Neural progenitor cell (in vitro differentiated cells): Measurements from ENCODE around the gene SERPINB6. TPM values are rescaled to one million over a fixed set of nuclear protein-coding genes. Genes with fewer than 3 reads are reported as not detected.

Experiments
- DNase-seq: peaks from one replicate; pipeline ENCODE4 v3.0.0-alpha.2; 2016; ENCODE audit warnings: low spot score
- H2AFZ ChIP-seq: fragments of 200-600 bp; sonication (generic); replicated peaks from 2 replicates; pipeline ENCODE4 v1.6.1; 2016; ENCODE audit warnings: antibody characterized with exemption
- H3F3A ChIP-seq: fragments of 200-600 bp; sonication (generic); 2 replicates; pipeline ENCODE4 v1.6.1; 2016; ENCODE audit warnings: antibody characterized with exemption, low read depth
- H3K27ac ChIP-seq: fragments of 200-600 bp; sonication (generic); 2 replicates; pipeline ENCODE4 v1.5.1; 2016; ENCODE audit warnings: mild to moderate bottlenecking
- H3K27me3 ChIP-seq: fragments of 200-600 bp; sonication (generic); 2 replicates; pipeline ENCODE4 v1.6.1; 2016; ENCODE audit warnings: mild to moderate bottlenecking, moderate library complexity
- H3K36me3 ChIP-seq: fragments of 200-600 bp; sonication (generic); 2 replicates; pipeline ENCODE4 v1.5.1; 2016
- H3K4me1 ChIP-seq: fragments of 200-600 bp; sonication (generic); 2 replicates; pipeline ENCODE4 v1.6.1; 2016; ENCODE audit warnings: mixed run types
- H3K4me2 ChIP-seq: fragments of 200-600 bp; sonication (generic); 2 replicates; pipeline ENCODE4 v1.6.1; 2016
- H3K4me3 ChIP-seq: fragments of 200-600 bp; sonication (generic); 2 replicates; pipeline ENCODE4 v1.5.1; 2016
- H3K79me2 ChIP-seq: fragments of 200-600 bp; sonication (generic); 2 replicates; pipeline ENCODE4 v1.6.1; 2016; ENCODE audit warnings: low read depth
- H3K9ac ChIP-seq: fragments of 200-600 bp; sonication (generic); 2 replicates; pipeline ENCODE4 v1.6.1; 2016
- H3K9me3 ChIP-seq: fragments of 200-600 bp; sonication (generic); 2 replicates; pipeline ENCODE4 v1.5.1; 2016; ENCODE audit warnings: low read depth
- H4K20me1 ChIP-seq: fragments of 200-600 bp; sonication (generic); 2 replicates; pipeline ENCODE4 v1.6.1; 2016; ENCODE audit warnings: low read depth
- H3K27ac Mint-ChIP-seq: 3 replicates; pipeline ENCODE4 v1.8.0; 2021; ENCODE audit warnings: mixed read lengths
- H3K27me3 Mint-ChIP-seq: 2 replicates; pipeline ENCODE4 v1.8.0; 2022; ENCODE audit warnings: low read depth, mild to moderate bottlenecking, inconsistent platforms, moderate library complexity, mixed read lengths; ENCODE audit not compliant: insufficient read depth
- H3K36me3 Mint-ChIP-seq: 3 replicates; pipeline ENCODE4 v1.8.0; 2021; ENCODE audit warnings: mixed read lengths
- H3K4me1 Mint-ChIP-seq: 3 replicates; pipeline ENCODE4 v1.8.0; 2021; ENCODE audit warnings: mixed read lengths
- H3K4me3 Mint-ChIP-seq: 3 replicates; pipeline ENCODE4 v1.8.0; 2021; ENCODE audit warnings: mild to moderate bottlenecking, moderate library complexity, mixed read lengths
- H3K9me3 Mint-ChIP-seq: 3 replicates; pipeline ENCODE4 v1.8.0; 2020; ENCODE audit warnings: mixed read lengths
- EZH2 ChIP-seq: fragments of 200-600 bp; sonication (generic); IDR thresholded peaks from 2 replicates; pipeline ENCODE4 v1.6.1; 2017; ENCODE audit warnings: antibody characterized with exemption, mild to moderate bottlenecking, moderate library complexity
- EZH2phosphoT487 ChIP-seq: fragments of 200-600 bp; sonication (generic); IDR thresholded peaks from 2 replicates; pipeline ENCODE4 v1.6.1; 2017; ENCODE audit warnings: antibody characterized with exemption
- total RNA-seq: library from RNA; depleted of rRNA; stranded (reverse); fragments of >200 nt; gene quantifications from 2 replicates; pipeline ENCODE4 v1.2.3, GENCODE V29; 2015; ENCODE audit warnings: low replicate concordance
- TF ChIP-seq, protein P1 (sequence below): fragments of 200-600 bp; sonication (generic); IDR thresholded peaks from 2 replicates; pipeline ENCODE4 v1.5.1; 2017; ENCODE audit warnings: antibody characterized with exemption, mild to moderate bottlenecking

SERPINB6 gene
- total RNA-seq, 1 donor from 2014 or later = 13.3 TPM

DNA sequence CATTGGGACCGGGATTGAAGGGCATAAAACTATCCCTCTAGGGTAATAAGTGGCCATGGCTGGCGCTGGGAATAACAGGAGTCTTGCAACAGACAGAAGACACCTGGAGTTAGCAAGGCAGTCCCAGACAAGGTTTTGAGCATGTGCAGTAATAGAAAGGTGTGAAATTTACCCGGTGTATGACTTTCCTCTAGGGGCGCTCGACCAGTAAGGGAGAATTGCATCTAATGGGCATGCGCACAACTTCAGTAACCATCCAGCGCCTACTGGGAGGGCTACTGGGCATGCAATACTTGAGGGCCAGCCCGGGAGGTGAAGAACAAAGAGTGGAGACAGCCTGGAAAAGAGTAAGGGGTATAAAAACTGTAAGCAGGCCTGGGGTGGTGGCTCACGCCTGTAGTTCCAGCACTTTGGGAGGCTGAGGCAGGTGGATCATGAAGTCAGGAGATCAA, 32.7 kb downstream of the SERPINB6 start:
- Histone ChIP-seq H3K27me3 (no peaks in the 10 kb centered on the region), H3K36me3 (no peaks in the 10 kb centered on the region), H3K27ac (no peak overlapping the region), H4K20me1 (no peaks in the 10 kb centered on the region), H2AFZ (no peak overlapping the region), H3K4me2 (no peak overlapping the region), H3K79me2 (no peaks in the 10 kb centered on the region), H3K4me1 (peaks cover 4% of the 10 kb centered on the region), H3K9ac (no peak overlapping the region), H3K9me3 (no peaks in the 10 kb centered on the region), H3F3A (no peaks in the 10 kb centered on the region), H3K4me3 (no peak overlapping the region)
- Mint-ChIP-seq H3K27ac (no peak overlapping the region), H3K4me1 (peaks cover 2% of the 10 kb centered on the region), H3K27me3 (peaks cover 2% of the 10 kb centered on the region), H3K4me3 (no peak overlapping the region), H3K36me3 (peaks cover 2% of the 10 kb centered on the region), H3K9me3 (no peaks in the 10 kb centered on the region)
- no peak for DNase-seq
- TF ChIP-seq EZH2 = no peak
- TF ChIP-seq, protein P1, sequence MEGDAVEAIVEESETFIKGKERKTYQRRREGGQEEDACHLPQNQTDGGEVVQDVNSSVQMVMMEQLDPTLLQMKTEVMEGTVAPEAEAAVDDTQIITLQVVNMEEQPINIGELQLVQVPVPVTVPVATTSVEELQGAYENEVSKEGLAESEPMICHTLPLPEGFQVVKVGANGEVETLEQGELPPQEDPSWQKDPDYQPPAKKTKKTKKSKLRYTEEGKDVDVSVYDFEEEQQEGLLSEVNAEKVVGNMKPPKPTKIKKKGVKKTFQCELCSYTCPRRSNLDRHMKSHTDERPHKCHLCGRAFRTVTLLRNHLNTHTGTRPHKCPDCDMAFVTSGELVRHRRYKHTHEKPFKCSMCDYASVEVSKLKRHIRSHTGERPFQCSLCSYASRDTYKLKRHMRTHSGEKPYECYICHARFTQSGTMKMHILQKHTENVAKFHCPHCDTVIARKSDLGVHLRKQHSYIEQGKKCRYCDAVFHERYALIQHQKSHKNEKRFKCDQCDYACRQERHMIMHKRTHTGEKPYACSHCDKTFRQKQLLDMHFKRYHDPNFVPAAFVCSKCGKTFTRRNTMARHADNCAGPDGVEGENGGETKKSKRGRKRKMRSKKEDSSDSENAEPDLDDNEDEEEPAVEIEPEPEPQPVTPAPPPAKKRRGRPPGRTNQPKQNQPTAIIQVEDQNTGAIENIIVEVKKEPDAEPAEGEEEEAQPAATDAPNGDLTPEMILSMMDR = no peak
- TF ChIP-seq EZH2phosphoT487 = no peak

DNA sequence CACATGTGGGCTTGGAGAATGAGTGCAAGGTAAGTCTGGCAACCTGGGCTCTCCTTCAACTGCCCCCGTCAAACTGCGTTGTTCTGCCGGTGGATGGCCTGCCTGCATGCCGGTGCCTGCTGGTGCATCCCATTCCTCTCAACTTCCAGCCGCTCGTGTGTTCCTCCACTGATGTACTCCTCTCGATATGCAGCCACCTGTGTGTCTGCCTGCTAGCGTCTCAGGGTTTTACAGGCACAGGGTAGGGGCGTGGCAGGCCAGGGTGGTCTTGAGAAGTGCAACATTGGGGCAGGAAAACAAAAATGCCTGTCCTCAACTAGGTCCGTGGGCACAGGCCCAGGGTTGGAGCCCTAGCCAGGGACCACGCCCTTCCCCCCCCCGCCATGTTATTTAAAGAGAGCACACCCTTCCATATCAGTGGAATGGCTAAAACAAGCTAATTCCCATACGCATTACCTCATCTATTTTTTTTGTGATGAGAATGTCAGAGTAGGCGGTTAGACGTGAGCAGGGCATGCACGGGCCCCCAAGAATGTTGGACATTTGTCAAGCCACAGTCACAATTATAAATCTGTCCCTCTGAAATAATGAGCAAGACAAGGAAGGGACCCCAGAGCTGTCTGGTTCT, 33.2 kb downstream of the SERPINB6 start:
- H3K27ac ChIP-seq = no peak overlapping the region
- no peak for TF ChIP-seq EZH2phosphoT487
- TF ChIP-seq, protein P1 = no peak
- Mint-ChIP-seq H3K27ac (no peak overlapping the region), H3K4me3 (no peak overlapping the region), H3K9me3 (no peaks in the 10 kb centered on the region), H3K4me1 (peaks cover 2% of the 10 kb centered on the region), H3K27me3 (peaks cover 2% of the 10 kb centered on the region), H3K36me3 (peaks cover 2% of the 10 kb centered on the region)
- no peaks in the 10 kb centered on the region for H3K27me3 ChIP-seq
- H3K4me1 ChIP-seq = peaks cover 1% of the 10 kb centered on the region
- H3K79me2 ChIP-seq = no peaks in the 10 kb centered on the region
- no peaks in the 10 kb centered on the region for H3K36me3 ChIP-seq
- H3K4me3 ChIP-seq = no peak overlapping the region
- H4K20me1 ChIP-seq = no peaks in the 10 kb centered on the region
- H3K9ac ChIP-seq = no peak overlapping the region
- H3K4me2 ChIP-seq = no peak overlapping the region
- DNase-seq = no peak
- H3F3A ChIP-seq = no peaks in the 10 kb centered on the region
- no peak overlapping the region for H2AFZ ChIP-seq
- H3K9me3 ChIP-seq = no peaks in the 10 kb centered on the region

DNA sequence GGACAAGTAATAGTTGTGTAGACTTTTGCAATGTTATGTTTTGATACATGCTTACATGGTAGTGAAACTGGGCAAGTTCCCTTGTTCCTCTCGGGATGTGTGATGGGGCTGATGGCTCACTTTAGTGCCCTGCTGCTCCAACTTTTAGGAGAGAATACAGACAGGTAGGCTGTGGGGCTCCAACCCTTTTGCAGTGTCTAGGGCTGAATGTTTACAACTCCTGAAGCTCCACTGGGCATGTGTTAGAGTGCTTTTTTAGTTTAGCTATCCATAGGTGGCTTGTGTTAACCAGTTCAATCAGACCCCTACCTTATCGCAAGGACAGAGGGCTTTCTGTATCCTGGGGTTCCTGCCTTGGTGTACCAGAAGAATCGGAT, 33.8 kb downstream of the SERPINB6 start:
- Histone ChIP-seq H3K79me2 (no peaks in the 10 kb centered on the region), H3K9me3 (no peaks in the 10 kb centered on the region), H3K36me3 (no peaks in the 10 kb centered on the region), H3K4me2 (no peak overlapping the region), H3F3A (no peaks in the 10 kb centered on the region), H3K27ac (no peak overlapping the region), H3K9ac (no peak overlapping the region), H3K27me3 (no peaks in the 10 kb centered on the region), H3K4me1 (no peaks in the 10 kb centered on the region), H3K4me3 (no peak overlapping the region), H2AFZ (no peak overlapping the region), H4K20me1 (no peaks in the 10 kb centered on the region)
- DNase-seq = no peak
- H3K27me3 Mint-ChIP-seq = peaks cover 2% of the 10 kb centered on the region
- no peak overlapping the region for H3K4me3 Mint-ChIP-seq
- H3K4me1 Mint-ChIP-seq = peaks cover 2% of the 10 kb centered on the region
- peaks cover 2% of the 10 kb centered on the region for H3K36me3 Mint-ChIP-seq
- H3K9me3 Mint-ChIP-seq = no peaks in the 10 kb centered on the region
- no peak overlapping the region for H3K27ac Mint-ChIP-seq
- TF ChIP-seq, protein P1 = no peak
- TF ChIP-seq EZH2phosphoT487 (no peak), EZH2 (no peak)
